ENCODE results near the gene ZBTB20. TPM values are rescaled to one million over a fixed set of nuclear protein-coding genes. Genes with fewer than 3 reads are reported as not detected.
A peak's percentile ranks its signal among the peaks of the same experiment; 100 is the strongest.

Gene ZBTB20
- total RNA-seq, 1 donor, result 32.9 TPM

- DNase-seq (ENCODE audit: insufficient read length, low spot score, missing footprints), result no peak
- H2AFZ ChIP-seq (ENCODE audit: low read length), result no peak overlapping the region
- peaks cover 8% of the 10 kb centered on the region for H3K4me1 ChIP-seq (ENCODE audit: insufficient read depth, low read length)
- H3K27ac ChIP-seq (ENCODE audit: low read depth, low read length), result no peak overlapping the region
- H3K4me2 ChIP-seq (ENCODE audit: insufficient read depth, low read length), result no peak overlapping the region
- H3K79me2 ChIP-seq (ENCODE audit: insufficient read depth, low read length), result no peaks in the 10 kb centered on the region
- TF ChIP-seq CTCF (IDR thresholded peaks at IDR 0.05; ENCODE audit: extremely low read depth, low read depth, low read length), result no peak
- H4K20me1 ChIP-seq (ENCODE audit: insufficient read depth, low read length), result no peaks in the 10 kb centered on the region
- no peaks in the 10 kb centered on the region for H3K36me3 ChIP-seq (ENCODE audit: insufficient read depth, low read length)
- no peaks in the 10 kb centered on the region for H3K27me3 ChIP-seq (ENCODE audit: insufficient read depth, low read length)
- no peaks in the 10 kb centered on the region for H3K9me3 ChIP-seq (ENCODE audit: low read depth, low read length)
- no peak overlapping the region for H3K4me3 ChIP-seq (ENCODE audit: insufficient read depth, low read length)
These were observed 299.0 kb downstream of the ZBTB20 start for GRCh38 chr3:114848082-114848481.

GRCh38 chr3:114847564-114847963 is 299.5 kb downstream of the ZBTB20 start:
- no peak overlapping the region for H3K4me3 ChIP-seq (ENCODE audit: insufficient read depth, low read length)
- no peak overlapping the region for H2AFZ ChIP-seq (ENCODE audit: low read length)
- H3K79me2 ChIP-seq (ENCODE audit: insufficient read depth, low read length), result no peaks in the 10 kb centered on the region
- peaks cover 8% of the 10 kb centered on the region for H3K4me1 ChIP-seq (ENCODE audit: insufficient read depth, low read length)
- H4K20me1 ChIP-seq (ENCODE audit: insufficient read depth, low read length), result no peaks in the 10 kb centered on the region
- H3K9me3 ChIP-seq (ENCODE audit: low read depth, low read length), result no peaks in the 10 kb centered on the region
- no peak for TF ChIP-seq CTCF (IDR thresholded peaks at IDR 0.05; ENCODE audit: extremely low read depth, low read depth, low read length)
- no peak overlapping the region for H3K27ac ChIP-seq (ENCODE audit: low read depth, low read length)
- DNase-seq (ENCODE audit: insufficient read length, low spot score, missing footprints), result no peak
- H3K4me2 ChIP-seq (ENCODE audit: insufficient read depth, low read length), result no peak overlapping the region
- no peaks in the 10 kb centered on the region for H3K27me3 ChIP-seq (ENCODE audit: insufficient read depth, low read length)
- H3K36me3 ChIP-seq (ENCODE audit: insufficient read depth, low read length), result no peaks in the 10 kb centered on the region

GRCh38 chr3:114846779-114847178 is 300.3 kb downstream of the ZBTB20 start:
- Histone ChIP-seq H3K79me2 (ENCODE audit: insufficient read depth, low read length) (no peaks in the 10 kb centered on the region), H3K27me3 (ENCODE audit: insufficient read depth, low read length) (no peaks in the 10 kb centered on the region), H3K4me3 (ENCODE audit: insufficient read depth, low read length) (no peak overlapping the region), H3K27ac (ENCODE audit: low read depth, low read length) (peak overlapping the region; percentile 73), H3K9me3 (ENCODE audit: low read depth, low read length) (no peaks in the 10 kb centered on the region), H4K20me1 (ENCODE audit: insufficient read depth, low read length) (no peaks in the 10 kb centered on the region), H3K4me1 (ENCODE audit: insufficient read depth, low read length) (peaks cover 8% of the 10 kb centered on the region), H2AFZ (ENCODE audit: low read length) (no peak overlapping the region), H3K4me2 (ENCODE audit: insufficient read depth, low read length) (peak overlapping the region; percentile 9), H3K36me3 (ENCODE audit: insufficient read depth, low read length) (no peaks in the 10 kb centered on the region)
- no peak for TF ChIP-seq CTCF (IDR thresholded peaks at IDR 0.05; ENCODE audit: extremely low read depth, low read depth, low read length)
- no peak for DNase-seq (ENCODE audit: insufficient read length, low spot score, missing footprints)

- H4K20me1 ChIP-seq (ENCODE audit: insufficient read depth, low read length), result no peaks in the 10 kb centered on the region
- no peaks in the 10 kb centered on the region for H3K9me3 ChIP-seq (ENCODE audit: low read depth, low read length)
- TF ChIP-seq CTCF (IDR thresholded peaks at IDR 0.05; ENCODE audit: extremely low read depth, low read depth, low read length), result no peak
- peaks cover 8% of the 10 kb centered on the region for H3K4me1 ChIP-seq (ENCODE audit: insufficient read depth, low read length)
- H2AFZ ChIP-seq (ENCODE audit: low read length), result no peak overlapping the region
- H3K79me2 ChIP-seq (ENCODE audit: insufficient read depth, low read length), result no peaks in the 10 kb centered on the region
- H3K4me2 ChIP-seq (ENCODE audit: insufficient read depth, low read length), result no peak overlapping the region
- no peak for DNase-seq (ENCODE audit: insufficient read length, low spot score, missing footprints)
- no peak overlapping the region for H3K4me3 ChIP-seq (ENCODE audit: insufficient read depth, low read length)
- H3K36me3 ChIP-seq (ENCODE audit: insufficient read depth, low read length), result no peaks in the 10 kb centered on the region
- peak overlapping the region; percentile 73 for H3K27ac ChIP-seq (ENCODE audit: low read depth, low read length)
- no peaks in the 10 kb centered on the region for H3K27me3 ChIP-seq (ENCODE audit: insufficient read depth, low read length)
These were observed 300.8 kb downstream of the ZBTB20 start for GRCh38 chr3:114846252-114846651.
